ENCODE measurements around the gene PLD1.
"Not testable (repeated sequence)": the region's sequence is repeated elsewhere in the genome, so short reads cannot be mapped to it uniquely, and the experiment has no call there.

PLD1 gene

GRCh38 chr3:171643681-171644080, 166.6 kb downstream of the PLD1 start:
- no peak overlapping the region for H3K27ac ChIP-seq (ENCODE audit: low read depth, low read length)
- no peaks in the 10 kb centered on the region for H3K4me1 ChIP-seq (ENCODE audit: control insufficient read depth, insufficient read depth, low read length)
- no peaks in the 10 kb centered on the region for H3K27me3 ChIP-seq (ENCODE audit: control insufficient read depth, insufficient read depth, low read length)
- H3K36me3 ChIP-seq (ENCODE audit: control insufficient read depth, insufficient read depth, low read length), result peaks cover 4% of the 10 kb centered on the region
- no peak overlapping the region for H3K9ac ChIP-seq (ENCODE audit: low read length)
- no peak overlapping the region for H3K4me3 ChIP-seq (ENCODE audit: low read length)

GRCh38 chr3:171643033-171643432, 167.2 kb downstream of the PLD1 start:
- Histone ChIP-seq H3K27ac (ENCODE audit: low read depth, low read length) (no peak overlapping the region), H3K27me3 (ENCODE audit: control insufficient read depth, insufficient read depth, low read length) (no peaks in the 10 kb centered on the region), H3K4me3 (ENCODE audit: low read length) (no peak overlapping the region), H3K9ac (ENCODE audit: low read length) (no peak overlapping the region), H3K4me1 (ENCODE audit: control insufficient read depth, insufficient read depth, low read length) (no peaks in the 10 kb centered on the region), H3K36me3 (ENCODE audit: control insufficient read depth, insufficient read depth, low read length) (peaks cover 5% of the 10 kb centered on the region)

GRCh38 chr3:171640520-171641412, 169.5 kb downstream of the PLD1 start:
- Histone ChIP-seq H3K27ac (ENCODE audit: low read depth, low read length) (no peak overlapping the region), H3K9ac (ENCODE audit: low read length) (no peak overlapping the region), H3K4me1 (ENCODE audit: control insufficient read depth, insufficient read depth, low read length) (no peaks in the 10 kb centered on the region), H3K27me3 (ENCODE audit: control insufficient read depth, insufficient read depth, low read length) (no peaks in the 10 kb centered on the region), H3K4me3 (ENCODE audit: low read length) (no peak overlapping the region), H3K36me3 (ENCODE audit: control insufficient read depth, insufficient read depth, low read length) (peaks cover 5% of the 10 kb centered on the region)

GRCh38 chr3:171636666-171637065, 173.6 kb downstream of the PLD1 start:
- no peak overlapping the region for H3K9ac ChIP-seq (ENCODE audit: low read length)
- H3K36me3 ChIP-seq (ENCODE audit: control insufficient read depth, insufficient read depth, low read length), result peaks cover 3% of the 10 kb centered on the region
- no peak overlapping the region for H3K27ac ChIP-seq (ENCODE audit: low read depth, low read length)
- no peaks in the 10 kb centered on the region for H3K27me3 ChIP-seq (ENCODE audit: control insufficient read depth, insufficient read depth, low read length)
- H3K4me1 ChIP-seq (ENCODE audit: control insufficient read depth, insufficient read depth, low read length), result no peaks in the 10 kb centered on the region
- no peak overlapping the region for H3K4me3 ChIP-seq (ENCODE audit: low read length)

GRCh38 chr3:171632766-171633165, 177.5 kb downstream of the PLD1 start:
- H3K4me1 ChIP-seq (ENCODE audit: control insufficient read depth, insufficient read depth, low read length), result no peaks in the 10 kb centered on the region
- H3K27ac ChIP-seq (ENCODE audit: low read depth, low read length), result no peak overlapping the region
- H3K9ac ChIP-seq (ENCODE audit: low read length), result no peak overlapping the region
- H3K27me3 ChIP-seq (ENCODE audit: control insufficient read depth, insufficient read depth, low read length), result no peaks in the 10 kb centered on the region
- no peak overlapping the region for H3K4me3 ChIP-seq (ENCODE audit: low read length)
- no peaks in the 10 kb centered on the region for H3K36me3 ChIP-seq (ENCODE audit: control insufficient read depth, insufficient read depth, low read length)

- H3K4me3 ChIP-seq (ENCODE audit: low read length); H3K27ac ChIP-seq (ENCODE audit: low read depth, low read length); H3K36me3 ChIP-seq (ENCODE audit: control insufficient read depth, insufficient read depth, low read length); H3K4me1 ChIP-seq (ENCODE audit: control insufficient read depth, insufficient read depth, low read length); H3K9ac ChIP-seq (ENCODE audit: low read length); H3K27me3 ChIP-seq (ENCODE audit: control insufficient read depth, insufficient read depth, low read length): not testable (repeated sequence)
Measured at GRCh38 chr3:171626799-171627198, 183.5 kb downstream of the PLD1 start.

- no peak overlapping the region for H3K4me3 ChIP-seq (ENCODE audit: low read length)
- no peaks in the 10 kb centered on the region for H3K4me1 ChIP-seq (ENCODE audit: control insufficient read depth, insufficient read depth, low read length)
- H3K9ac ChIP-seq (ENCODE audit: low read length), result no peak overlapping the region
- H3K27ac ChIP-seq (ENCODE audit: low read depth, low read length), result no peak overlapping the region
- no peaks in the 10 kb centered on the region for H3K36me3 ChIP-seq (ENCODE audit: control insufficient read depth, insufficient read depth, low read length)
- H3K27me3 ChIP-seq (ENCODE audit: control insufficient read depth, insufficient read depth, low read length), result no peaks in the 10 kb centered on the region
Measured at GRCh38 chr3:171622126-171622525, 188.2 kb downstream of the PLD1 start.

- Histone ChIP-seq H3K27ac (ENCODE audit: low read depth, low read length) (no peak overlapping the region), H3K4me3 (ENCODE audit: low read length) (no peak overlapping the region), H3K4me1 (ENCODE audit: control insufficient read depth, insufficient read depth, low read length) (no peaks in the 10 kb centered on the region), H3K36me3 (ENCODE audit: control insufficient read depth, insufficient read depth, low read length) (no peaks in the 10 kb centered on the region), H3K27me3 (ENCODE audit: control insufficient read depth, insufficient read depth, low read length) (no peaks in the 10 kb centered on the region), H3K9ac (ENCODE audit: low read length) (no peak overlapping the region)
Measured at GRCh38 chr3:171620825-171621434, 189.4 kb downstream of the PLD1 start.

GRCh38 chr3:171616798-171617197, 193.5 kb downstream of the PLD1 start:
- H3K9ac ChIP-seq (ENCODE audit: low read length), result no peak overlapping the region
- H3K36me3 ChIP-seq (ENCODE audit: control insufficient read depth, insufficient read depth, low read length), result peaks cover 2% of the 10 kb centered on the region

GRCh38 chr3:171615686-171616085, 194.6 kb downstream of the PLD1 start:
- no peaks in the 10 kb centered on the region for H3K27me3 ChIP-seq (ENCODE audit: control insufficient read depth, insufficient read depth, low read length)
- H3K27ac ChIP-seq (ENCODE audit: low read depth, low read length), result no peak overlapping the region
- H3K4me1 ChIP-seq (ENCODE audit: control insufficient read depth, insufficient read depth, low read length), result no peaks in the 10 kb centered on the region
- H3K4me3 ChIP-seq (ENCODE audit: low read length), result no peak overlapping the region
- peaks cover 2% of the 10 kb centered on the region for H3K36me3 ChIP-seq (ENCODE audit: control insufficient read depth, insufficient read depth, low read length)
- no peak overlapping the region for H3K9ac ChIP-seq (ENCODE audit: low read length)

More at GRCh38 chr3:171616798-171617197, 193.5 kb downstream of the PLD1 start:
- no peak overlapping the region for H3K27ac ChIP-seq (ENCODE audit: low read depth, low read length)
- H3K27me3 ChIP-seq (ENCODE audit: control insufficient read depth, insufficient read depth, low read length), result no peaks in the 10 kb centered on the region
- H3K4me3 ChIP-seq (ENCODE audit: low read length), result no peak overlapping the region
- H3K4me1 ChIP-seq (ENCODE audit: control insufficient read depth, insufficient read depth, low read length), result no peaks in the 10 kb centered on the region

- Histone ChIP-seq H3K4me1 (ENCODE audit: control insufficient read depth, insufficient read depth, low read length) (no peaks in the 10 kb centered on the region), H3K9ac (ENCODE audit: low read length) (no peak overlapping the region), H3K27ac (ENCODE audit: low read depth, low read length) (no peak overlapping the region), H3K36me3 (ENCODE audit: control insufficient read depth, insufficient read depth, low read length) (peaks cover 2% of the 10 kb centered on the region), H3K4me3 (ENCODE audit: low read length) (no peak overlapping the region), H3K27me3 (ENCODE audit: control insufficient read depth, insufficient read depth, low read length) (no peaks in the 10 kb centered on the region)
Measured at GRCh38 chr3:171615281-171615680, 195.0 kb downstream of the PLD1 start.

- H3K36me3 ChIP-seq (ENCODE audit: control insufficient read depth, insufficient read depth, low read length), result peaks cover 2% of the 10 kb centered on the region
- H3K27ac ChIP-seq (ENCODE audit: low read depth, low read length), result no peak overlapping the region
- H3K4me1 ChIP-seq (ENCODE audit: control insufficient read depth, insufficient read depth, low read length), result no peaks in the 10 kb centered on the region
- H3K9ac ChIP-seq (ENCODE audit: low read length), result no peak overlapping the region
- H3K4me3 ChIP-seq (ENCODE audit: low read length), result no peak overlapping the region
- no peaks in the 10 kb centered on the region for H3K27me3 ChIP-seq (ENCODE audit: control insufficient read depth, insufficient read depth, low read length)
Measured at GRCh38 chr3:171614318-171614921, 195.9 kb downstream of the PLD1 start.

All from rectal smooth muscle tissue (tissue), 1 donor.